GM19239 (cell line): ENCODE results near the gene EPHA8.

Source experiments
- DNase-seq: peaks from one replicate; pipeline ENCODE4 v3.0.0; 2011; ENCODE audit warnings: low spot score; ENCODE audit not compliant: insufficient read length
- FAIRE-seq: peaks from 2 replicates; lab custom pipeline; 2011; peaks lifted over from hg19 to GRCh38; lab: Jason Lieb, UNC

EPHA8 gene

DNA sequence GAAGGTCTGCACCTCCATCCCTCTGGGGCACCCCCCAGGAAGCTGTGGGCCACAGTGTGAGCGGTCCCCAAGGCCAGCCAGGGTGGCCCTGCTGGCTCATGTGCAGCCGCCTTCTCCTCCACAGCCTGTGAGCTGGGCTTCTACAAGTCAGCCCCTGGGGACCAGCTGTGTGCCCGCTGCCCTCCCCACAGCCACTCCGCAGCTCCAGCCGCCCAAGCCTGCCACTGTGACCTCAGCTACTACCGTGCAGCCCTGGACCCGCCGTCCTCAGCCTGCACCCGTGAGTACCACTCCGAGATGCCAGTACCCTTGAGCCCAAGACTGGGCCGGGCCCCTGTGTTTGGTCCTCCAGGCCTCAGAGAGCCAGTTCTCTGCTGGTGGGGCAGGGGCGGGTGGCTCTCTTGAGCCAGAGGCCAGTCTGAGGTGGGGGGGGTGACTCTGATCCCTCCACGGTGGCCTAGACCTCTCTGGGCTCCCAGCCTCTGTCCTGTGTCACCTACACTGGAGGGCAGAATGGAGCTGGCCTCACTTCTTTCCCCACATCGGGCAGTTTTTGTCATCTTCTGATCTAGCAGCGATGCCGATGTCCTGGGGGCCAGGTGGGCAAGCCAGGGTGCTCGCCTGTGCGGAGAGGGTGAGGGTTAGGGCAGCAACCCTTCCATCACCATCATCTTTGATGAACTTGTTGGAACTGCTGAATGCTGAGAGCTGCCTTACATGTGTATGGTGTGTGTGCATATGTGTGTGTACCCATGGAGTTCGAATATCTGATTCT, 23.3 kb downstream of the EPHA8 start:
- no peak for FAIRE-seq
- DNase-seq: no peak

DNA sequence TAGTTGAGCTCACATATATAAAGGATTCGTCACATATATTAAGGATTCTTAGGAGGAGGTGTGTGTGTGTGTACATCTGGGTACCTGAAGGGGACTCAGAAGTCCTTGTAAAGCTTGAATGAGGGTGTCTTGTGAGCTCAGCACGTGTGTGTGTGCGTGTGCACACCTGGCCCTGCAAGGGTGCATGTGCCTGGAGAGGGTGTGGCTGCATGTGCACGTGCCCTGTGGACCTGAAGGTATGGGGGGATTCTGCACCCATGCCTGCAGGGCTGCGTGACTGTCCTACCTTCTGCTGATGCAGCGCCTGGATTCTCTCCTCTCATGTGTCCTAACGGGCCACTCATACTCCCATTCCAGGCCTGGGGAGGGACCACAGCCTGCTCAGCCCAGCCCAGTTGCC, 24.0 kb downstream of the EPHA8 start:
- FAIRE-seq (no peak), DNase-seq (no peak)

DNA sequence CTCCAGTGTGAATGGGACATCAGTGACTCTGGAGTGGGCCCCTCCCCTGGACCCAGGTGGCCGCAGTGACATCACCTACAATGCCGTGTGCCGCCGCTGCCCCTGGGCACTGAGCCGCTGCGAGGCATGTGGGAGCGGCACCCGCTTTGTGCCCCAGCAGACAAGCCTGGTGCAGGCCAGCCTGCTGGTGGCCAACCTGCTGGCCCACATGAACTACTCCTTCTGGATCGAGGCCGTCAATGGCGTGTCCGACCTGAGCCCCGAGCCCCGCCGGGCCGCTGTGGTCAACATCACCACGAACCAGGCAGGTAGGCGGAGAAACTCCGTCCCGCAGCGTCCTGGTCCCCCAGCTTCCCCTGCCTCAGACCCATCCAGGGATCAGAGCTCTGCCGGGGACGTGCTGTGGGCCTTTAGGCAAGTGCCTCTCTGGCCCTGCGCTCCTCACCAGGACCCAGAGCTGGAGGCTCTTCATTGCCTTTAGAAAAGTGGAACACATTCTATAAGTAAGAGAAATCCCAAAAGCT, 25.7 kb downstream of the EPHA8 start:
- DNase-seq: no peak
- FAIRE-seq: no peak

DNA sequence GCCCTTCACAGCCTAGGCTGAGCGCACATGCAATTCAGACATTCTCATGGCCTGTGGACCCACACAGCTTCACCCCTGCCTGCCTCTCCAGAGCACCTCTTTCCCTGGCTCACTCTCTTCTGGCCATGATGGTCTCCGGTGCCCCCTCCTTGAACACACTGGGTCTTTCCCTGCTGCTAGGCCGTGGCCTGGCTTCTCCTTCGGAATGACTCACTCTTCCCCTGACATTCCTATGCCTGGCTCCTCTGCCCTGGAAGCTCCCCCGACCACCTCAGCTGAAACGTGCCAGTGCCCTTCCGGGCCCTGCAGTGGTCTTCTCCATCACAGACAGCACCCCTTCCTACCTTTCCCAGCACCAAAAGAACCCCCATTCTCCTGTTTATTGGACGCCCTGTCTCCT, 28.3 kb downstream of the EPHA8 start:
- no peak for FAIRE-seq

DNA sequence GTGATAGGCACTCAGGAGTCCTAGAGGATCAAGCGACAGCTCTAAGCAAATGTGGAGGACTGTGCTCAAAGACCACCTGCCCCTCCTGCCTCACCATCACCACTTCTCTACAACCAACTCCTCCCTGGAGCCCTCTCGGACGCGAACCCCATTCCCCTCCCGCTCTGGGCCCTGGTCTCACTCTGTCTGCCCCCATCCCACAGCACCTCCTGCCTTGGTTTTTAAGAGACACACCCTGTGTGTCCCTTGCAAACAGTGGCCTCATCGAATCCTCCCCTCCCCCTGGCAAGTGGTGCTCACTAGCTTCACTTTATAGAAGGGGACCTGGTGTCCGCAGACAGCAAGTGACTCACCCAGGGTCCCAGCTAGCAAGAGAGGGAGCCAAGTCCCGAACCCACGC, 28.8 kb downstream of the EPHA8 start:
- DNase-seq (no peak), FAIRE-seq (no peak)

More for the DNA sequence above, 28.3 kb downstream of the EPHA8 start:
- no peak for DNase-seq

DNA sequence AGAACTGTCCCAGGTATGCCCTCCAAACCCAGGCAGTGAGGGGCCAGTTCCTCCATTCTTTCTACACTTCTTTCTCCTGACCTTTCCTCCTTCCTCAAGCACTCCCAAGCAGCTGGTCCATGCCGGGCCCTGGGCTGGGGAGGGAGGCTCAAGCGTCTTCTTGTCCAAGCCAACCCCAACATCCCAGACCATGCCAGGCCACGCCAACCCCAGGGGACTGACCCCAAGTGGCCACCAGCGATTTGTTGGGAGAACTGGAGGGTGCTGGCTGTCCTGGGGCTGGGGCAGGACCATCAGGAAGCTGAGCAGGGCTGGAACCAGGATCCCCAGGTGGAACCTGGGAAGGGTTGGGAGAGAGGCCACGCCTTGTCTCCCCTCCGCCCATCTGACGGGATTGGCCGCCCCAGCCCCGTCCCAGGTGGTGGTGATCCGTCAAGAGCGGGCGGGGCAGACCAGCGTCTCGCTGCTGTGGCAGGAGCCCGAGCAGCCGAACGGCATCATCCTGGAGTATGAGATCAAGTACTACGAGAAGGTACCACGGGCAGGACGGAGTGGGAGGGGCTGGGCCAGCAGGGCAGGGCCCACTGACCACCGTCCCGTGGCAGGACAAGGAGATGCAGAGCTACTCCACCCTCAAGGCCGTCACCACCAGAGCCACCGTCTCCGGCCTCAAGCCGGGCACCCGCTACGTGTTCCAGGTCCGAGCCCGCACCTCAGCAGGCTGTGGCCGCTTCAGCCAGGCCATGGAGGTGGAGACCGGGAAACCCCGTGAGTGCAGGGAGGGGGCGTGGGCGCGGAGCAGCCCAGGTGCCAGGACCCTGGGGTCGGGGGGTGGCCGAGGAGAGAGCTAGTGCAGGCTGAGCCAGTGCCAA, 29.9 kb downstream of the EPHA8 start:
- no peak for DNase-seq
- FAIRE-seq: no peak

DNA sequence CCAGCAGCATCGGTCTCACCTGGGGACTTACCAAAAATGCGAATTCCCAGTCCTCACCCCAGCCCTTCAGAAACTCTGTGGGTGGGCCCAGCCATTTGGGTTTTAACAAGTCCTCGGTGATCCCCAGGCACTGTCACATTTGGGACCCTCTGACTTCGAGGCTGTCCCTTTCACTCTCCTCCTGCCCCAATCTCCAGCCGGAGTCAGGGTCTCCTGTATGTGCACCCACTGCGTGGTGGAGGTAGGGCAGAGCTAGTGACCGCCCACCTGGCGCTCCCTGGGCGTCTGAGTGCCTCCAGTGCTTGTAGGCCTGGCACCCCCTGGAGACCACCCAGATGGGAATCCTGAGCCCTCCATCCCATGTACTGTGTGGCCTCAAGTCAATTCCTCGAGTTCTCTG, 31.1 kb downstream of the EPHA8 start:
- no peak for DNase-seq
- no peak for FAIRE-seq

DNA sequence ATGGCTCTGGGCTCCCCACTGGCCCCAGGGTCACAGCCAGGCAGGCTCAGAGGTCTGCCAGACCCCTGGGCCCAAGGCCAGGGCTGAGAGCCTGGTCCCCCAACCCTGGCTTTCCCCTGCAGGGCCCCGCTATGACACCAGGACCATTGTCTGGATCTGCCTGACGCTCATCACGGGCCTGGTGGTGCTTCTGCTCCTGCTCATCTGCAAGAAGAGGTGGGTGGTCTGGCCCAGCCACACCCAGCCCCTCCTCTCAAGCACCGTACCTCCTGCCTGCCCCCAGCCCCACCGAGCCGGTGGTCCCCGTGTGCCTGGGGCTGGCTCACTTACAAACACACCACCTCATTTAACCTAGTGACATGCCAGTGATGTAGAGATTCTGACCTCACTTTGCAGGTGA, 31.8 kb downstream of the EPHA8 start:
- DNase-seq (no peak), FAIRE-seq (no peak)

DNA sequence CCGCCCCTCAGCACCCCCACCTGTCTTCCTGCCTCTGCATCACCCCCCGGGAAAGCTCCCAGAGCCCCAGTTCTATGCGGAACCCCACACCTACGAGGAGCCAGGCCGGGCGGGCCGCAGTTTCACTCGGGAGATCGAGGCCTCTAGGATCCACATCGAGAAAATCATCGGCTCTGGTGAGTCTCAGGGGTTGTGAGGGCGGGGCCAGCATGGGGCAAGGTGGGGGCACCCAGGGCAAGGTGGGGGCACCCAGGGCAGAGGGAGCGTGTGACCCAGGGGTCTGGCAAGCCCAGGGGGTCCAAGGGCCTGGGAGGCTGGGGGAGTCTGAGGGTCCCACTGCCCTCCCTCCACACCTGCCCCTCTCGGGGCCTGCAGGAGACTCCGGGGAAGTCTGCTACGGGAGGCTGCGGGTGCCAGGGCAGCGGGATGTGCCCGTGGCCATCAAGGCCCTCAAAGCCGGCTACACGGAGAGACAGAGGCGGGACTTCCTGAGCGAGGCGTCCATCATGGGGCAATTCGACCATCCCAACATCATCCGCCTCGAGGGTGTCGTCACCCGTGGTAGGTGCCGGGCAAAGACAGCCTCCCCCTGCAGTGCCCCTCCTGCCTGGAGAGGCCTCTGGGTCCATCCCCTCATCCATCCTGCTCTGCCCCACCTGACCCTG, 34.1 kb downstream of the EPHA8 start:
- no peak for FAIRE-seq
- no peak for DNase-seq

DNA sequence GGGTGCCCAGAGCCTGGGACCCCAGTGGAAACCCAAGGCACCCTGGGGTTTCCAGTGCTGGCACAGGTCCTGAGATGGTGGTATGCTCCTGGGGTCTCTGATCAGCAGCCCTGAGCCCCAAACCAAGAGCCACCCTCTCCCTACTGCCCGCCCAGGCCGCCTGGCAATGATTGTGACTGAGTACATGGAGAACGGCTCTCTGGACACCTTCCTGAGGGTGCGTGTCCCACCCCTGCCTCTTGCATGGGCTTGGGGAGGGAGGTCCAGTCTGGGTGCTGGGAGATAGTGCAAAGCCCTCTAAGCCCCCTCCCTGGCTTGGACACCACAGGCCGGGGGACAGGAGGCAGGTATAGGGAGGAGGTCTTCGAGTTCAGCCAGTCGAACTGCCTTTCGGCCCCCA, 34.7 kb downstream of the EPHA8 start:
- no peak for FAIRE-seq
- no peak for DNase-seq

DNA sequence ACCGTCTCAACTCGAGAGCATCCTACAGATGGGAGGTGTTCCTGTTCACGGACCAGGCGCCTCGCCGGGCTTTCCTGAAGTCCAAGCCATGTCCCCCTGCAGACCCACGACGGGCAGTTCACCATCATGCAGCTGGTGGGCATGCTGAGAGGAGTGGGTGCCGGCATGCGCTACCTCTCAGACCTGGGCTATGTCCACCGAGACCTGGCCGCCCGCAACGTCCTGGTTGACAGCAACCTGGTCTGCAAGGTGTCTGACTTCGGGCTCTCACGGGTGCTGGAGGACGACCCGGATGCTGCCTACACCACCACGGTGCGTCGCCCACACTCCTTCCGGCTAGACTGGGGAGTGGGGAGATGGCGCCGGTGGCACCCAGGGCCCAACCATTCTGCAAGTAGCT, 35.4 kb downstream of the EPHA8 start:
- DNase-seq (no peak), FAIRE-seq (no peak)

DNA sequence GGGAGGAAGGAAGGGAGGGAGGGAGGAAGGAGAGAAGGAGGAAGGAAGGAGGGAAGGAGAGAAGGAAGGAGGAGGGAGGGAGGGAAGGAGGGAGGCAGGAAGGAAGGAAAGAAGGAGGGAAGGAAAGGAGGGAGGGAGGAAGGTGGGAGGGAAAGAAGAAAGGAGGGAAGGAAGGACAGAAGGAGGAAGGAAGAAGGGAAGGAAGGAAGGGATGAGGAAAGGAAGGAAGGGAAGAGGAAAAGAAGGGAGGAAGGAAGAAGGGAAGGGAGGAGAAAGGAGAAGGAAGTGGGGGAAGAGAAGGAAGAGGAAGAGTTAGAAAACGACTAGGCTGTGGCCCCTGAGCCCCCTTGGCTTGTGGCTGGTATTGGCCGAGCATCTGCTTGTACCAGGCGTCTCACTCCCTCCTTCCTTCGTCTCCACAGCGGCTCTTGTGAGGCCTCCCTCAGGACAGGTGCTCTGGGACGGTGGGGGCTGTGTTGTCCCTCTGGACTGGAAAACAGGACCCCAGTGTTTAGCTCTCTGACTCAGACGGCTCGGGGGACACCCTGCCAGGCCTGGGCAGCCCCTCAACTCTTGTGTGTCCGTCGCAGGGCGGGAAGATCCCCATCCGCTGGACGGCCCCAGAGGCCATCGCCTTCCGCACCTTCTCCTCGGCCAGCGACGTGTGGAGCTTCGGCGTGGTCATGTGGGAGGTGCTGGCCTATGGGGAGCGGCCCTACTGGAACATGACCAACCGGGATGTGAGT, 37.0 kb downstream of the EPHA8 start:
- DNase-seq: no peak
- no peak for FAIRE-seq

DNA sequence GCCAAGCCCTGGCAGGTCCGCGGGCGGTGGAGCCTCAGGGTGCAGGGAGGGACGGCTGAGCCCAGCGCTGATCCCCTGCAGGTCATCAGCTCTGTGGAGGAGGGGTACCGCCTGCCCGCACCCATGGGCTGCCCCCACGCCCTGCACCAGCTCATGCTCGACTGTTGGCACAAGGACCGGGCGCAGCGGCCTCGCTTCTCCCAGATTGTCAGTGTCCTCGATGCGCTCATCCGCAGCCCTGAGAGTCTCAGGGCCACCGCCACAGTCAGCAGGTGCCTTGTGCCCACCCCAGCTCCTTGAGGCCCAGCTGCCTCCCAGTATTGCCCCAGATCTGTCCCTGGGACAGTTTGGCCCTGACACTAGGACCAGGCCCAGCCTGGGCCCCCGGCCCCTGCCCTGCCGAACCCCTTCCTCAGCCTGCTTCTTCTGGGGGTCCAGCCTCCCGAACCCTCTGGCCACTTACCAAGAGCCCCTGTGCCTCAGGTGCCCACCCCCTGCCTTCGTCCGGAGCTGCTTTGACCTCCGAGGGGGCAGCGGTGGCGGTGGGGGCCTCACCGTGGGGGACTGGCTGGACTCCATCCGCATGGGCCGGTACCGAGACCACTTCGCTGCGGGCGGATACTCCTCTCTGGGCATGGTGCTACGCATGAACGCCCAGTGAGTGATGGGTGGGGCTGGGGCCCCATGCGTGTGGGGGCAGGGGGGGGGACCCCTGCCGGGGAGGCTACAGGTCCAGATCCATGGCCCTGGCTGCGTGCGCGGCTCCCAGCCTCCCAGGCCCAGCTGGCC, 37.7 kb downstream of the EPHA8 start:
- FAIRE-seq: no peak
- no peak for DNase-seq

DNA sequence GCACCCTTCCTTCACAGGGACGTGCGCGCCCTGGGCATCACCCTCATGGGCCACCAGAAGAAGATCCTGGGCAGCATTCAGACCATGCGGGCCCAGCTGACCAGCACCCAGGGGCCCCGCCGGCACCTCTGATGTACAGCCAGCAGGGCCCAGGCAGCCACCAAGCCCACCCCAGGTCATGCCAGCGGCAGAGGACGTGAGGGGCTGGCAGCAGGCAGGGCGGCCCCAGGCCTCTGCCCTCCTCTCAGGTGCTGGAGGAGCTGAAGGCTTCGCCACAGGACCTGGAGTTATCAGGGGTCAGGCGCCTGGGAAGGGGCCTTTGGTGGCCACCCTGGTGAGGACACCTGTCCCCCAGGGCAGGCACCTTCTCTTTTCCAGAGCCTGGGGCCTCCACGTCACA, 38.3 kb downstream of the EPHA8 start:
- FAIRE-seq: no peak
- no peak for DNase-seq

DNA sequence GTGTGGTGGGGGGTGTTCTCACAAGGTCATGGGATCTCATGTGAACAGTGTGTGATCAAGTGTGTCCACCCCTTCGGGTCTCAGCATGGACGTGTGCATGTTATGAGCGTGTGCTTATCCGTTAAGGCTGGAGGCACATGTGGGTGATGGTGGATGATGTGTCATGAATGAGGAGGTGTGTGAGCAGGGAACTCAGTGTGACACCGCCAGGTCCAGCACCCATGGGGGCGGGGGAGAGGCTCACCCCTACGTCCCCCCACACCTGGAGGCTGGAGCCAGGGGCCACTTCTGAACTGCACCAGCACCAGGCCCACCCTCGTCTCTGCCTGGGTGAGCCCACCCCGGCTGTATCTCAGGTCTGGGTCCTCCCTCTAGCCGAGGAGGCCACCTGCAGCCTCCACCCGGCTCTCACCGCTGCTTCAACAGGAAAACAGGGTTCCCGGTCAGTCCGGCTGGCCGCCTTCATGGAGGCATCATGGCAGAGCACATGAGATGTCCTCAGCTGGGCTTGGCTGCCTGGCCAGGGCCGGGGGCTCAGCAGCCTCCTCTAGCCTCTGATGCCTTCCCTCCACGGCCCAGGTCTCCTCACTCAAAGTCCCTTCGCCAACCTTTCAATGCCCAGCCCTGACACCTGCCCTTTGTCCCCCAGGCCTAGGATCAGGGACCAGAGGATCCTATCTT, 38.9 kb downstream of the EPHA8 start:
- DNase-seq (no peak), FAIRE-seq (no peak)

DNA sequence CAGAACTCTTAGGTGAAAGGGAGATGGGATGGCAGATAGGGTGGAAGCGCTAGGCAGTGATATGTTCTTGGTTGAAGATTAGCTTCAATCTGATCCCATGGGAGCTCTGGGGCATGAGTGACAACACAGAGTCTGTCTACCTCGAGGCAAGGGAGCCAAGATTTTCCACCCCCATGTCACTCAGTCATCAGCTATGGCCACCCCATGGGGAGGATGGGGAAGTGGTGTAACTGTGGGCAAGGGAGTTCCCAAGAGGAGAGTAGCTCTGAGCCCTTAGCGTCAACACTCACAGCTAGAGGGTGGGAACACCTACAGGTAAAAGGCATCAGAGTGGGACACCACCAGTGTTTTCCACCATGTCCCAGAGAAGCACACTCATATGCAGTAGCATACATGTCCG, 42.9 kb downstream of the EPHA8 start:
- no peak for DNase-seq
- no peak for FAIRE-seq

DNA sequence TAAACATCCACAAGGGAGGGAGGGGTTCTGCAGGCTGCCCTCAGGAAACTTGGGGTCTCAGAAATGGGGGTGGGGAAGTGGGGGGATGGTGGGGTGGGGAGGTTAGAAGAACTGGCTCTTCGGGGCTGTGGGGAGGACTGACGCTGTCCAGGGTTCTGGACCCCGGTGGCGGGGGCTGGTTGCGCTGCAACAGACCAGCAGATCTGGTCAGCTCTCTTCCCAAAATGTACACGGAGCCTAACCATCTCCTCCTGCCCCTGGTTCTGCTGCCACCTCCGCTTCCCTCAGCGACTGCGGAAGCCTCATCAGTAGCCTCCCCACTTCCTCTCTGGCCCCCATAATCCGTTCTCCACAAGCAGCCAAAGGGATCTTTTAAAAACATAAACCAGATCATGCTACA, 43.9 kb downstream of the EPHA8 start:
- DNase-seq: no peak
- no peak for FAIRE-seq

DNA sequence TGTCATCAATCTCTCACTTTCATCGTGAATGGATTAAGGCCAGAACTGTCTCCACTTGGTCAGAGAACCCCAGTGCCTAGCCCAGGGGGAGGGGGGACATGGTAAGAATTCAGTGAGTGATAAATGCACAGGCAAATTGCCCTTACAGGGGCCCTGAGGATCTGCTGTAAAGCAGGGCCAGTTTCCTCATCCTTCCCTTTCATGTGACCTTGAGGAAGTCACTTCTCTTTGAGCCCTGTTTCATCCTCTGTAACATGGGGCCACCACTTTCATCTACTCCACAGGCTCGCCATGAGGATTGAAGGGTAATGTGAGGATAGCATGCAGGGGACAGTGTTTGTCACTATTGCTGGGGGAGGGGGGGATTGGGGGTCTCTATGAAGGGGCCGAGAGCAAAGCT, 45.1 kb downstream of the EPHA8 start:
- FAIRE-seq: no peak
- DNase-seq: no peak

DNA sequence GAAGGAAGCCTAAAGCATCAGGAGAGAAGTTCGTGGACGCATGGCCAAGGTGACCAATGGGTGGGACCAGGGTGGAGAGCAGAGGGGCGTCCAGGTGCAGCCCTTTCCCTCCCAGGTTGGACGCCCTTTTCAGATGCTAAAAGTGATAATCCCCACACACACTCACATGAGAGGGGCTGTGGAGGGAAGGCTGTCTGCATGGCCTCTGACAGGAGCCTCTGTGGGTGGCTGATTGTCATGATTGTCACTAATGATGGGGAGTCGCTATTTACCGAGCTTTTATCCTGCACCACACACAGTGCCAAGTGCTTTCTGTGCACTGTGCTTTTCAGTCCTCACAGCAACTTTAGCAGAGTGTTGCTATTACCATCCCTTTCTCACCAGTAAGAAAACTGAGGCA, 46.0 kb downstream of the EPHA8 start:
- no peak for DNase-seq
- no peak for FAIRE-seq
